NCI-H146 treated with DMSO at 0.1 percent for 48 hours (cell line): ENCODE measurements around the gene PMS1.
"Not testable (repeated sequence)": the region's sequence is repeated elsewhere in the genome, so short reads cannot be mapped to it uniquely, and the experiment has no call there.

Source experiments
- DNase-seq: peaks from one replicate; lab custom pipeline; 2025; ENCODE audit not compliant: unreplicated experiment; lab: John Stamatoyannopoulos, UW

Gene PMS1

DNA sequence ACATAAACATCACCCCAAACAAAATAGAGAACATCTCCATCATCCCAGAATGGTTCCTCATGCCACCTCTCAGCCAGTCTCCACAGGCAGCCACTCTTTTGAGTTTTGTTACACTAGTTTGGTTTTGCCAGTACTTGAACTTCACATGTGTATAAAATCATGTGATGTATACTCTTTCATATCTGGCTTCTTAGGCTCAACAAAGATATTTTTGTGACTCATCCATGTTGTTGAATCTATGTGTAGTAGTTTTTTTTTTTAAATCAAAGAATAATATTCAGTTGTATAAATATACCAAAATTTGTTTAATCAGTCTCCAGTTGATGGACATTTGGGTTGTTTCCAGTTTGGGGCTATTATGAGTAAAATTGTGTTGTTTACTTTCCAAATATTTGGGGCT, 75.9 kb downstream of the PMS1 start:
- no peak for DNase-seq

DNA sequence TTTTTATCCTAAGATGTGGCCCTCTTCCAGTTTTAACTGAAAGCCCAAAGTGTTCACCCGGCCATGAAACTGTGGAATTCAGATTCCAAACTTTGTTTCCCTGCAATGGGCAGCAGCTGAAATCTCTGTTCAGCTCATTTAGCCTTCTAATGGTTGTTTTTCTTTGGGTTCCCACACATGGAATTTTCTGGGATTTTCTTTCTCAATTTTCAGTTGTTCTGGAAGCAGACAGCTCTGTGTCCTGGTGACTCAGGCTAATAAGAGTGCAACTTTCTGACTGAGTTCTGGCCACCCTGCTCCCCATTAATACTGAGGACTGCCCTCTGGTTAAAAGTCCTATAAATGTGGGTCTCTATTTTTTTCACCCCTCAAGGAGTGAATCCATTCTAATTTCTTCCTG, 78.5 kb downstream of the PMS1 start:
- no peak for DNase-seq

DNA sequence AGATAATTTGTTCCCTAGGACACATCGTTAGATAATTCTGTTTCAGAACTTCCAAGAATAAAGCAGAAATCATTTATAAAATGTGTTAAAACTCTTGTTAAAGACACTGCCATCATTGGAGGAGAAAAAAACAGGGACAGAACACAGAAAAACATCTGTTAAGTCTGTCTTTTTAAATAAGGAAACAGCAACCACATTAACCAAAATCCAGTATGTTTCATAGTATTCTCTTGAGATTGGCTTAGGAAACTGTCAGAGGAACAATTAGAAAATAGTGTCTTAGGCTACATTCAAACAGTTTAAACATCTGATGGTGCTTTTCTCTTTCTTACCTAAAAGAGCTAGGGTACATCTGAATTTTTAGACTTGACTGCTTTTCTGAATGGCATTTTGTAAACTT, 81.6 kb downstream of the PMS1 start:
- DNase-seq, result no peak

DNA sequence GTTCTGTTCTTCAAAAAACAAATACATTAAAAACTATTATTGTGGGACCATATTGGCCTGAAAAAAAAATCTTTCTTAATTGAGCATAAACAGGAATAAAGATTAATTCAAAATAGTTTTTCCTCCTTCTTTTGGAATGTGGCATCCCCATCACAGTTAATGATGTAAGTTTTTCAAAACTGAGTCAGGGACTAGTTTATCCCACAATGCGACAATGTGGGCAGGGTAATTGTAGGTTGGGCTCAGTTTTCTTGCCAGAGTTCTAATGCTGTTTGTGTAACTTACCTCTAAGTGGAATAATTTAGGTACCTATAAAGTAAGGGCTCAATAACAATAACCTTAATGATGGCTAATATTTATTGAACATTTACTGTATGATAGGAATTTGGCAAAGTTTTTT, 82.0 kb downstream of the PMS1 start:
- no peak for DNase-seq

DNA sequence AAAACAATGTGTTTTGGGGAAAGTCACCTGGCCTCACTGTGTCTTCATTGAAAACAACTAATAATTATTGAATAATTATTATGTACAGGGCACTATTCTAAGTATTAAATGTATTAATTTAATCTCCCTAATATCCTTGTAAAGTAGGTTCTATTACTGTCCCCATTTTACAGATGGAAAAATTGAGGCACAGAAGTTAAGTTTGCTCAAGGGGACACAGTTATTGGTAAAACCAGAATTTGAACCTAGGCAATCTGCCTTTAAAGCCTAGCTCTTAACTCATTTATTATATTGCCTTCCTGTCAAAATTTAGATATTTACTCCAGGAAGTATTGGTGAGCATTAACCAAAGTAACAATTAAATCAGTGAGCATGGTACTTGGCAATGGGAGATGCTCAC, 84.6 kb downstream of the PMS1 start:
- DNase-seq, result no peak

DNA sequence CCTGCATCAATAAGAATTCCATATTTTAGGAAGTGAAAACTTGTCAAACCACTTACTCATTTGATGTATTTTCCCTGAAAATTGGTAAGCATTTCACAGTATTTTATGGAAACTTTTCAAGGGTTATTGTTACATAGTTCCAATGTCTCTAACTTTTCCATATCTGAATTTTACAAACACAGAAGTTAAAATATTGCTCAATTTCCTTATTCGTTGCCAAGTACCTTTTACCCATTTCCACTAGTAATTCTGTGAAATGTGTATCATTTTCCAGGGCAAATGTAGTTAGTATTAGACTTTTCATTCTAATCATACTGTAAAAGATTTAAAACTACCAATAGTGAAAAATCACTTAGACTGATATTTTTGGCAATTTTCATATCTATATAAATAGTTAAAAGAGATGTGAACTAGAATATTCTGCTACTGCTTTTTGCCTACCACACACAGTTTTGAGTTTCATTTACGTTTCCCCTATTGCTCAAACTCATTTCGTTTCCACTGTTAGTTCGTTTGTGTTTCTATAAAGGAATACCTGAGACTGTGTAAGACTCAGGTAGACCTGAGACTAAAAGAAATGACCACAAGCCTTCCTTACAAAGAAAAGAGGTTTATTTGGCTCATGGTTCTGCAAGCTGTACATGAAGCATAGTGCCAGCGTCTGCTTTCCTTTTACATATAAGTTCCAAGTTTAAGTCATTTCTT, 86.3 kb downstream of the PMS1 start:
- no peak for DNase-seq

DNA sequence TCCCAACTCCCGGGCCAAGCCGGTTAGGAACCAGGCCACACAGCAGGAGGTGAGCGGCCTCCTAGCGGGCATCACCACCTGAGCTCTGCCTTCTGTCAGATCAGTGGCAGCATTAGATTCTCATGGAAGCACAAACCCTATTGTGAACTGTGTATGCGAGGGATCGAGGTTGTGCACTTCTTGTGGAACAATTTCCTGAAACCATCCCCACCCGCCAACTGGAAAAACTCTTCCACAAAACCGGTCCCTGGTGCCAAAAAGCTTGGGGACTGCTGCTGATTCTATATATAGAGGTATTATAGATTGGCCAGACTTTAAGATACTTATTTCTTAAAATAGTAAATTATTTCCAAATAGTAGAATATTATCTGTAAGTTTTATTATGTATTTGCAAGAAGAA, 89.4 kb downstream of the PMS1 start:
- no peak for DNase-seq

DNA sequence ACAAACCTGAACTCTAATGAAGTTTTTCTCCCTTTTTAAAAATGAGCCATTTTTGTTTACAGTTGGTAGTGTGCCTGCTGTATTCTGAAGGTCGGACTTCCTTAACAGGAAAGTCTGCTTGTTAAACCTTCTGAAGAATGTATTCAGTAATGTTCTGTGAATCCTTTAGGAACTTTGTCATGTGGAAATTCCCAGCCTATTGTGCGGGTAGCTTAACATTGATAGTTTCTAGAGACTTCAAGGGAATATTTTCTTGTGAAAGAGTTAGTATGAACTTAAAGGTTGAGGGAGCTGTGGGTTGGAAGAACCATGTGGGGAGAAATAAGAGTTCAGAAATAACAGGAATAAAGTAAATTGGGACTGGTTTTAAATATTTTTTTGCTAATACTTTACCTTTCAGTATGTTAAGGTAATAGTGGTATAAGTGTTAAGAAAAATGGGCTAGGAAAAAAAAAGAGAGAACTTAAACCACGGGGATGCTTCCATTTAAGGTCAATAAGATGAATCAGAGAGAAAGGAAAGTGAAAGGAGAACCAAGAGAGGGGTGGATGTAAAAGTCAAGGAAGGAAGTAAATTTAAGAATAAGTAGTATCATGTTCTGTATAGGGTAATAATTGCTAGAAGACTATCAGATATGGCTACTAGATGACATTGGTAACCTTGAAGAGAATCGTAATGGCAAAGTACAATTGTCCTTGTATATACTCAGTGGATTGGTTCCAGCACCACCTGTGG, 90.5 kb downstream of the PMS1 start:
- DNase-seq, result no peak

DNA sequence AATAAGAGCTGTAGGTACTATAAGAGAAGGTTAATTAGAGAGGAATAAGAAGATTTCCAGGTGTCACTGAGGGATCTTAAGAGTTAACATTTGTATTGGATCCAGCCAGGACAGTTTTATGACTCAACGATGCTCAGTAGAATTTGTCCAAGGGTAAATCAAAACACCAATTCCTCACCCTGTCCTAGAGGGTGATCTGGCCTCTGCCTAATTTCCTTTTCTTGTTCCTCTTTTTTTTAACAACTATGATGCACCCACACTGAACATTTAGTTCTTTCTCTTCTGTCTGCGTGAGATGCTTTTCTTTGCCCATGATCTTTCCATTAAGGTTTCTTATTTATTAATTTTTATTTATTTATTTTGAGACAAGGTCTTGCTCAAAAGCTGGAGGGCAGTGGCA, 92.0 kb downstream of the PMS1 start:
- no peak for DNase-seq

DNA sequence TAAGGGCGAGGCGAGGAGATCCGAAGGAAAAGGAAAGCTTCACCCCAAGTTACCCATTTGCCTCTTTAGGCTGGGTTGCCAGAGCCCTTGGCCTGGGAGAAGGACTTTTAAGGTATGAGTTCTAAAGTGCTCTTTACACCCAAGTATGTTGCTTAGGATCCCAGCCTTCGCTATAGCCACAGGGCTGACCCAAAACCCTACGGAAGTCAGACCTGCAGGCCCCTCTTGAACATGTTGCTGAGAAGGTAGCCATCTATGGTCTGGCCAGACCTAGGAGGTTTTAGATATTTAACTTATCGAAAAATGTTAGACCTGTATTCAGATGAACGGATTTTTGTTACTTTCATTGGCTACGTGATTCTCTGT, 95.4 kb downstream of the PMS1 start:
- no peak for DNase-seq

DNA sequence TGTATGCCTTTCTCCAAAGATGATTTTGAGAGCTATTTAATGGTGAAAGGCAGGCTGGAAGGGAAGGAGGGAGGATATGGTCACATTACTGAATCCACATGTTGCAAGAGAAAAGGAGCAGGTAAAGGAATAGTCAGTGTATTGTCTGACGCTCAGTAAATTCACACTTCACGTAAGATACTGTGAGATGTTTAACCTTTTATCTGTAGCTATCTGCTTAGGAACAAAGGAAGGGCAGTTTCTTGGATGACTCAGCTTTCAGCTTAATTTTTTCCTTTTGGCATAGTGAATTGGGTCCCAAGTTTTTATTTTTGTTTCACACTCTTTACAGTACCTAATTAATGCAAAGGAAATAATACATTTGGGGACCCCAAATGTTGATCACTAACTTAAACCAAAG, 96.2 kb downstream of the PMS1 start:
- DNase-seq, result no peak

DNA sequence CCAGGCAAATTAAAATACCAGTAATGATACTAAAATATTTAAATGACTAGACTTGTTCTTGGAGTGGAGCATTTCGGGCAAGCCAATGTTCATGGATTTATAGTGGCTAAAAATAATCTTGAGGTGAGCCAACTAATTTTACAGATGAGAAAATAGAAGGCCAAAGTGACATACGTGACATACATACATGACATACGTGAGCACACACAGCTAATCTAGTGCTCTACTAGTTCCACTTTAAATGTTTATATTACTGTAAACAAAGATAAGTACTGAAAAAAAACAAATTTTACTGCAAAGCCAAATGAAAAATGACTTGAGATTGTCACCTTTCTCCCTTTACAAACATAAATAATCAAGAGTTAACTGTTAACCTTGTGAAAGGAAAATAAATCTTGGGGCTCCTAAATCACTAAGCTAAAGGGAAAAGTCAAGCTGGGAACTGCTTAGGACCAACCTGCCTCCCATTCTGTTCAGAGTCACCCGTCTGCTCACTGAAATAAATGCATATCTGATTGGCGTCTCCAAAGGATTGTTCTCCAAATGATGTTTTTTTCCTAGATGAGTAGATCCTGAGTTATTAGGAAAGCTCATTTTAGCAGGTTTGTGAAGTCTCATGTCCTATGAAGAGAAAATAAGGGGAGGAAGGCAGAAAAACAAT, 96.7 kb downstream of the PMS1 start:
- DNase-seq, result no peak

DNA sequence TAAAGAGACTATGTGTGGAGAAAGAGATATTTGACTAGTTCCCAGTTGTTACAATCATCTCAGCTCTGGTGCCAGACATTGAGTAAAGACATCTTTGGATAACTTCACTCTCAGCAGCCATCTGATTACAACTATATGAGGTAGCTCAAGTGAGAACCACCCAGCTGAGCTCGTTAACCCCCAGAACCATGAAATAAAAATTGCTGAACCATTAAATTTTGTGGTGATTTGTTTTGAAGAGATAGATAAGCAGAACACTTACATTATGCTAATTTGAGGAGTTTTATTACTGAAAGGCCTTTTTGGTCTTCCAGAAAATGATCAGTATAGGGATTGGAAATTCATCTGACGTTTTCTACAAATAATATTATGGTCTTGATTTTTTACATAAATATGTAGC, 101.1 kb downstream of the PMS1 start:
- DNase-seq, result no peak

DNA sequence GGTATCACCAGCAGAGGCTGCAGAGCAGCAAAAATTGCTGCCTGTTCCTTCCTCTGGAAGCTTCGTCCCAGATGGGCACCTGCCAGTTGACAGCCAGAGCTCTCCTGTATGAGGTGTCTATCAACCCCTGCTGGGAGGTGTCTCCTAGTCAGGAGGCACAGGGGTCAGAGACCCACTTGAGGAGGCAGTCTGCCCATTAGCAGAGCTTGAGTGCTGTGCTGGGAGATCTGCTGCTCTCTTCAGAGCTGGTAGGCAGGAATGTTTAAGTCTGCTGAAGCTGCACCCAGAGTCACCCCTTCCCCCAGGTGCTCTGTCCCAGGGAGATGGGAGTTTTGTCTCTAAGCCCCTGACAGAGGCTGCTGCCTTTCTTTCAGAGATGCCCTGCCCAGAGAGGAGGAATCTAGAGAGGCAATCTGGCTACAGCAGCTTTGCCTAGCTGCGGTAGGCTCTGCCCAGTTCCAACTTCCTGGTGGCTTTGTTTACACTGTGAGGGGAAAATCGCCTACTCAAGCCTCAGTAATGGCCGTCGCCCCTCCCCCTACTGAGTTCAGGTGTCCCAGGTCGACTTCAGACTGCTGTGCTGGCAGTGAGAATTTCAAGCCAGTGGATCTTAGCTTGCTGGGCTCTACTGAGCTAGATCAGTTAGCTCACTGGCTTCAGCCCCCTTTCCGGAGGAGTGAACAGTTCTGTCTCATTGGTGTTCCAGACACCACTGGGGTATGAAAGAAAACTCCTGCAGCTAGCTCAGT, 108.5 kb downstream of the PMS1 start:
- not testable (repeated sequence) for DNase-seq

DNA sequence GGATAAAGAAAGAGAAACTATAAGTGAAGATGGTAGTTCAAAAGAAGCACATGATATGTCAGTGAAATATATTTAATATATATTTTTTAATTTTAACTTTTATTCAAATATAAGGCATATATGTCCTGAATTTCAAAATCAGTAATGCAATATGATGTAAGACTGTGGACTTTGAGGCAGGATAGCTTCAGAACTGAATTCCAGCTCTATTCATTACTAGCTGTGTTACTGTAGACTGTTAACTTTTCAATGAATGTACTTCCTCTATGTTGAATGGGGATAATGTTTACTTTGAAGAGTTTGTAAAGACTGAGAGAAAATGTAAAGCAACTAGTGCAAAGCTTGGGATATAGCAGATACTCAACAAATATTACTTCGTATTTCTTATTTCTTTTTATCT, 112.6 kb downstream of the PMS1 start:
- DNase-seq, result no peak

DNA sequence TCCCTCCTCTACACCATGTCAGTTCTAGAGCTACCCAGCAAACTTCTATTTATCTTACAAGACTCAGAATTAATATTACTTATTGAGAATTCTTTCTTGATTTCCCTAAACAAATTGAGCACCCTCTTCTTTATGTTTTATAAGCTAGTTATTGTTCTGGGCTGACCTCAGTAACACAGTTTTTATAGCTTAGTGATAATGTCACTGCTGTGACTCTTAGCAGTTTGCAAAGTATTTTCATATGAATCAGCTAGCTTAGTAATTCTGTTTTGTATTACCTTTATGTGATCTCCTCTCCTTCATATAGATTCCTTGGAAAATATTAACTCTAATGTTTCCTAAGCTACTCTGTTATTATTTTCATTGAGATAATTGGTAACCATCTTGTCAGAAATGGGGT, 114.9 kb downstream of the PMS1 start:
- DNase-seq, result no peak

DNA sequence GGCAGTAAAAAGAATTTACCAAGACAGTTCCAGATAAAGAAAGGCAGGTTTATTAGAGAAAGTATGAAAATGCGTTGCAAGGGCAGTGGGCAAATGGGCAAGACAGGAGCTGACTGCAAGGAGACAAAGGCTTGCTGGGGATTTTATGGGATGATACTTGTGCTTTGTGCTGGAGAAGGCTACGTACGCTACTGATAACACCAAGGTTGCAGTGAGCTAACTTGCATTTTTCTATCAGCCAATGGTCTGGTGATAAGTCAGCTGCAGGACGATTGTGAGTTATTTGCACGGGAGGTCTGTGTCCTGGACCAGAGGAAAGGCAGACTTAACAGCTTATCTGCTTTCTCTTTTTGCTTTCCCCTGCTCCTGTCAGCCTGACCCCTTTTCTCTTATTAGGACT, 116.5 kb downstream of the PMS1 start:
- DNase-seq, result no peak

DNA sequence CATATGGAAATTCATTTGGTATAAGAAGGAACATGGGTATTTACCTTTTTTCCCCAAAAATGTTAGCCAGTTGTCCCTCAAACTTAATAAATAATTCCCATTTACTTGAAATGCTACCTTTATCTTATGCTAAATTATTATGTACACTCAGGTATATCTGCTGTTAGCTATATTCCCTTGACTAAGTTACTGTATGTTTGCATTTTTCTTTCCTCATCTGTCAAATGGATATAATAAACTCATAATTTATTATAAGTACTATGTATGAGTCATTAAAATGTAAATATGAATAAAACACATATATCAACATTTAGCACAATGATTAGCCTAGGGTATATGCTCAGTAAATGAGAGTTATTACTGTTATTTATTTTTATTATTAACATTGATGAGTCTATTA, 117.4 kb downstream of the PMS1 start:
- DNase-seq, result no peak

DNA sequence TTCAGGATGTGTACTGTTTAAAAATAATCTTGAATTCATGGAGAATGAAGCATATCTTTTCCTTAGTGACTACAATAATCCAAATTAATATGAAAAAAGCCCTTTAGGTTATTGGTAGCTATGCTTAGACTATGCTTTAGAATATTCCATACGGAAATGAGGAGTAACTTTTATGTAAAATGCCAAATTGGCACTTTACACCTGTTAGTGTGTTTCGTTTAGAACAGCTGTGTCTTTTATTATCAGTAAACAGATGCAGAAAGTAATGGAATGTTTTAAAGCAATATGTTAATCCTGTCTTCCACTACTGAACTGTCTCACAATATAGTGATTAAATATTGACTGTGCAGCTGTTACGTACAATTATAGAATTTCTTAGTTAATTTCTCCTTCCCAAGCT, 129.6 kb downstream of the PMS1 start:
- DNase-seq, result no peak

DNA sequence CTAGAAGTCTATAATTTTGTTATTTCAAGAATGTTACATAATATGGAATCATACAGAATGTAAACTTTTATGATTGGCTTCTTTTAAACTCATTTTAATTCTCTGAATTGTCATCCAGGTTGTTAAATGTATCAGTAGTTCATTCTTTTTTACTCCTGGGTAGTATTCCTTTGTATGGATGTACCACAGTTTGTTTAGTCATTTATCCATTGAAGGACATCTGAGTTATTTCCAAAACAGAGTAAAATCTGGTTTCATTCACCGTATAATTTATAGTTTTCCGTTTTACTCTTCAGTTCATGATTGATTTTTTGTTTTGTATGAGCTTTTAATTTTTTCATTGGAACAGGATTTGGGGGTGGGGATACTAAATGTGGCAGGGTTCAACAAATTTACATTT, 132.4 kb downstream of the PMS1 start:
- DNase-seq, result no peak
